GM21786 (cell line): ENCODE results near the gene AIG1.
"Not testable (repeated sequence)": the region's sequence is repeated elsewhere in the genome, so short reads cannot be mapped to it uniquely, and the experiment has no call there.

ENCODE experiments used
- ATAC-seq: cut with Tn5 transposase; IDR thresholded peaks from one replicate; pipeline ENCODE4 v1.9.1; 2021; ENCODE audit not compliant: unreplicated experiment

AIG1 gene

GRCh38 chr6:143307760-143308159, 247.1 kb downstream of the AIG1 start:
- ATAC-seq, result not testable (repeated sequence)

GRCh38 chr6:143313163-143313562, 252.5 kb downstream of the AIG1 start:
- no peak for ATAC-seq

GRCh38 chr6:143321491-143322086, 260.9 kb downstream of the AIG1 start:
- no peak for ATAC-seq

GRCh38 chr6:143322386-143322785, 261.7 kb downstream of the AIG1 start:
- ATAC-seq, result no peak

- ATAC-seq, result no peak
These were observed 263.2 kb downstream of the AIG1 start for GRCh38 chr6:143323729-143324470.

GRCh38 chr6:143325379-143326140, 264.9 kb downstream of the AIG1 start:
- no peak for ATAC-seq

- no peak for ATAC-seq
These were observed 268.2 kb downstream of the AIG1 start for GRCh38 chr6:143328876-143329275.

GRCh38 chr6:143329323-143329722, 268.6 kb downstream of the AIG1 start:
- no peak for ATAC-seq

- no peak for ATAC-seq
These were observed 270.7 kb downstream of the AIG1 start for GRCh38 chr6:143331362-143331761.

- ATAC-seq, result no peak
These were observed 271.6 kb downstream of the AIG1 start for GRCh38 chr6:143332153-143332845.

GRCh38 chr6:143333081-143333480, 272.4 kb downstream of the AIG1 start:
- ATAC-seq, result no peak

- no peak for ATAC-seq
These were observed 273.2 kb downstream of the AIG1 start for GRCh38 chr6:143333749-143334520.

- ATAC-seq, result no peak
These were observed 275.2 kb downstream of the AIG1 start for GRCh38 chr6:143335865-143336264.

GRCh38 chr6:143336446-143337152, 275.9 kb downstream of the AIG1 start:
- no peak for ATAC-seq

- ATAC-seq, result peak; percentile 56
These were observed 276.7 kb downstream of the AIG1 start for GRCh38 chr6:143337201-143337949.

- no peak for ATAC-seq
These were observed 278.5 kb downstream of the AIG1 start for GRCh38 chr6:143339223-143339622.

- ATAC-seq, result not testable (repeated sequence)
These were observed 284.8 kb downstream of the AIG1 start for GRCh38 chr6:143345477-143345876.

GRCh38 chr6:143346004-143346403, 285.3 kb downstream of the AIG1 start:
- no peak for ATAC-seq

GRCh38 chr6:143348531-143348930, 287.8 kb downstream of the AIG1 start:
- ATAC-seq, result no peak
